GF-D8 (cell line): Measurements from ENCODE around the gene PIK3CD.

Experiments used
- DNase-seq: peaks from one replicate; lab custom pipeline; 2025; lab: John Stamatoyannopoulos, UW

Gene PIK3CD

DNA sequence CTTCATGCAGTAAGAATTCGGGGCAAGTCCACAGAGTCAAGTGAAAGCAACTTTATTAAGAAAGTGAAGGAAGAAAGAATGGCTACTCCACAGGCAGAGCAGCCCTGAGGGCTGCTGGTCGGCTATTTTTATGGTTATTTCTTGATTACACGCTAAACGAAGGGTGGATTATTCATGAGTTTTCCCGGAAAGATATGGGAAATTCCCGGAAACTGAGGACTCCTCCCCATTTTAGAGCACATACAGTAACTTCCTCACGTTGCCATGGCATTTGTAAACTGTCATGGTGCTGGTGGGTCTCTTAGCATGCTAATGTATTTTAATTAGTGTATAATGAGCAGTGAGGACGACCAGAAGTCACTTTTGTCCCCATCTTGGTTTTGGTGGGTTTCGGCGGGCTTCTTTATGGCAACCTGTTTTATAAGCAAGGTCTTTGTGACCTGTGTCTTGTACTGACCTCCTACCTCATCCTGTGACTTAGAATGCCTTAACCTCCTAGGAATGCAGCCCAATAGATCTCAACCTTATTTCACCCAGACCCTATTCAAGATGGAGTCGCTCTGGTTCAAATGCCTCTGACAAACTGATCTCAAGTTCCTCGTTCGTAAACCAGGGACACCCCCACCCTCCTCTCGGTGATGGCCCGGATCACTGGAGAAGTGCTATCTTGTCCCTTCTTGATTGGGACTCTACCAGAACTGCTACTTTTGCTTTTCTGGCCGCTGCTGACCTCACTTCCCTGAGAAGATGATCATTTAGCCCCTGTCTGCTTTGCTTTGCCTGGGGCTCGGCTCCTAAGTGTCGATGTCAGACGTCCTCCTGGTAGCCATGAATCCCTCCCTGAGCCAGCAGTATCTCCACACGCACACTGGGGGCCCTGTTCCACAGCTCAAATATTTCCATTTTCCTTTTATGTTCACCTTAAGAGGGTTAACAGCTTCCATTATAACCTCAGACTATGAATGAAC, 123.5 kb downstream of the PIK3CD start:
- DNase-seq = no peak

DNA sequence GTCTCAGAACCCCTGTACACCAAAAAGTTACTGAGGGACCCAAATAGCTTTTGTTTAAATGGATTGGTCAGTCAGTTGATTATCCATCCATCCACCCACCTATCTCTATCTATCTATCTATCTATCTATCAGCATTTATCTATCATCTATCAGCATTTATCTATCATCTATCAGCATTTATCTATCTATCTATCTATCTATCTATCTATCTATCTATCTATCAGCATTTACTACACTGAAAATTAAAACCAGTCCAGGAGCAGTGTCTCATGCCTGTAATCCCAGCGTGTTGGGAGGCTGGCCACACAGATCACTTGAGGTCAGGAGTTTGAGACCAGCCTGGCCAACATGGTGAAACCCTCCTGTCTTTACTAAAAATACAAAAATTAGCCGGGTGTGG, 125.2 kb downstream of the PIK3CD start:
- DNase-seq = no peak
